ENCODE results near the gene CFAP90.

The CFAP90 gene

DNA sequence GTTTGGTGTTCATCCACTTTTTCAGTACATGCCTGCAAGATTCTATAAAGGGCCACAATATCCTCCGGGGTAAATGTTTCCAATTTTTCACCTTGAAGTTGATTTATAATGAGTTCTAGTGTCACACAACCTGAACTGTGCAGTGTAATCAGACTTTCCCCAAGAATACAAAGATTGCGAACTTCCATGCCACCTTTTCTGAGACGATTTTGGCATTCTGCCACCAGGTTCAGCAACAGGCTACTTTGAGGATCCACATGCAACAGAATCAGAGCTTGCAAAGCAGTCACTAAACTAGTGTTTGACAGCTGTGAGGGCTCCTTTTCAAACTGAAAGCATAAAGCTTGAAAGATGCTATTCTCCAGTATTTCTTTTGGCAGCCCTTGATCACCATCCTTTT lies 16.3 kb upstream of the CFAP90 start:
- DNase-seq = peak; percentile 9

DNA sequence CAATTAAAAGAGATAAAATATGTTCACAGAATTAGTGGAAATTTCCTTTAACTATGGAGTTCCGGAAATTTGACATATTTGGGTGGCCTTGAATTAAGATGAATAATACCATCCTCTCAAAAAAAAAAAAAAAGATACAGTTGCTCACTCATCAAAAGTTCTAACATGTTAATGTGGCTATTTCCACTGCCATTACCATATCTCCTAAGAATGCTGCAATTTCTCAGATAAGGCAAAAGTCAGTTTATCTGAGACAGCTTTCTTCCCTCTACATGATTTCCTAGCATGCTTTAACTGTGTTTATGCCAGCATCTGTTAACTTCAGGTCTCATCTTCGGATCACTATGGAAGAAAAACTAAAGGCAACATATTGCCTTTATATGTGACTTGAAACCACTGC lies 15.3 kb upstream of the CFAP90 start:
- peak; percentile 64 for DNase-seq

DNA sequence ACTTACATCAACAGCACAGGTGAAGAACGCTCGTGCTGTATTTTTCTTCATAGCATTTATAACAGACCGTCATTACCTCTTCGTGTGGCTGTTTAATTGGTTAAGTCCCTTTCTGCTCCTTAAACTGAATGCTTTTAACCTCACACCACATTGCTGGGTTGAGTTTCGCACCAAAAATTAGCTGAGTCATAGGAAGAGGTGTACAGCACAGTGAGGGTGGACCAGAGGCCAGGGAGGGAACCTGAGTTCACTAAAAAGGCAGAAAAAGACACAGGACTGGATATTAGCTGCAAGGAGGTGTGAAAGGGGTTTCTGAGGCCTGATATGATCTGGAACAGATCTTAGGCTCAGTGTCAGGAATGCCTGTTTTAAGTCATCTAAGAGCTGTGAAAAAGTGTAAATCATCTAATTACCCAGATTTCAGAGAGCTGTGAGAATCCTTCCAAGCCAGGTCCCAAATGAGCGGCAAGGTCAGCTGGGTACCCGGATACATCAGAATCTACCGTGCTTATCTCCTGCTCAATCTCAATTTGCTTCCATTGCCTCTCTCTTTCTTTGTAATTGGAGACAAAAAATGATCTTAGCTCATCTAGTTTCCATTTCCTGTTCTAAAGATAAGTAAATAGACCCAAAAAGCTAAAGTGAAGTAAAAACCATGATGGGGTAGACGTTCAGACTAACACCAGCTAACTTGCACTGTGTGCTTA lies 7.1 kb upstream of the CFAP90 start:
- DNase-seq = peak; percentile 16

DNA sequence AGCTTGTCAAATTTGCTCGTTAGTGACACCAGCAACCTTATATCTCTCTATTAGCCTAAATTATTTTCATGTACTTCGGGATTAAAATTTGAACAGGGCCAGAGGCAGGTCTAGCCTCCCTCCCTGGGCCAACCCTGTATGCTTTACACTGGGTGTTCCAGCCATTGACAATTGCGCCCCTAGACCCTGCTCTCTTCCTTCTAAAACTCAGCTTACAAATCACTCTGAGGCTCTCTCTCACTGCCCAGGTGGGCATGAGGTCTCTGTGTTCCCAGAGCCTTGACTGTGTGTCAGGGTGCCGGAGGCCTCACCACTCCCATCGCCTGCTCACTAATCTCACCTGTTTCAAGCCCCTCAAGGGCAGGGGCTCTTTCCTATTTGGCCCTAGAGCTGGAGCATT lies 6.4 kb upstream of the CFAP90 start:
- no peak for DNase-seq

DNA sequence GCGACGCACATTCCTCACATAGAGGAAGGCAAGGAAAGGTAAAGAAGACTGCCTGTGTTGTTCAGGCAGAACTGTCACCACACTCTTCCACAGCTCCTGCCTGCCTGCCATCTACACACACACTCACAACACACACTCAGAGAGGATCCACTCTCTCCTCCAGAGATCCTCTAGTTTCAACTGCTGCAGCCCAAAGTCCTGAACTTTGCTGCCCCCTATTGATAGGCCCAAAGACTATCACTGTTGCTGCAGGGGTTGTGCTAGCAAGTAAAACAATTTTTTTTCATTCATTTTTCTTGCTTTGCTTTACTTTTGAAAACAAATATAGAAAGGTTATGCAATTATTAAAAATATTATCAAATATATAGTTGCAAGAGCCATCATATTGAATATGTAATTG lies 5.9 kb upstream of the CFAP90 start:
- peak; percentile 64 for DNase-seq

DNA sequence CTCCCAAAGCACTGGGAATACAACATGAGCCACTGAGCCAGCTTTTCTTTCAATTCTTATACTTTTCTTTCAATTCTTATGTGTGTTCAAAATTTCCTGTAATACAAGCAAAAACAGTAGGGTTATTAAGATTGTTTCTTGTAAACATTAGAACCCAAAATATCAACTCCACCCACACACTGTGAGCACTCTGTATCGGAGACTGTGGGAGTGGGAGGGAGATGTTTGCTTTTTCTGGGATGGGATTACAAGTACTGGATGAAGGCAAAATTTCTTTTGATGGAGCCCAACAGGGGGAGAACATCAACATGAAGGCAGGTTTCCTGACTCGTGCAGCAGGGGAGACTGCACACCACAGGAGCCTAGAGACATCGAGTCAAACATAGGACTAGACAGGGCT lies 4.7 kb upstream of the CFAP90 start:
- DNase-seq = no peak

DNA sequence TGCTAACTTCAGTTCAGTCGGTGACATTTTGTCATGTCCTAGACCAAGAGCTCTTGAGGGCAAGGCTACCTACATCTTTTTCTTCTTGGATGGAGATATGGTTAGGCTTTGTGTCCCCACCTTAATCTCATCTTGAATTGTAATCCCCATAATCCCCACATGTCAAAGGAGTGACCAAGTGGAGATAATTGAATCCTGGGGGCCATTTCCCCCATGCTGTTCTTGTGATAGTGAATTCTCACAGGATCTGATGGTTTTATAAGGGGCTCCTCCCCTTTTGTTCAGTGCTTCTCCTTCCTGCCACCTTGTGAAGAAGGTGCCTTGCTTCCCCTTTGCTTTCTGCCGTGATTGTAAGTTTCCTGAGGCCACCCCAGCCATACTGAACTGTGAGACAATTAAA lies 2.1 kb upstream of the CFAP90 start:
- DNase-seq = no peak

DNA sequence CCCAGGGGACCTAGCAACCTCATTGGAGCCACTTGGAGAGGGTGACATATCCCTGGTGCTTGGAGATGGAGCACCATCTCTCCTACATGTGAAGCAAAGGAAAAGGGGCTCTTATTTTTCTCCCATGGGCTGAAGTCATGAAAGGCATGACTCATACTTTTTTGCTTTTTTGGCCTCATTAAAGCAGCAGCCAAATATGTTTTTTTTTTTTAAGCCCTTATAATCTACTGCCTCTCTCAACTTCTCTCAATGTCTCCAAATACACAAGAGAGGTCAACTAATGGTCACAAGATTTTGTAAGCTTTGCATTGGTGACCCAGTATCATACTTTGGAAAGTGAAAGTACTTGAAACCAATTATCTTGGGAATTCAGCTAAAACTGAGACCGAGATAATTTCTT lies 1.6 kb upstream of the CFAP90 start:
- no peak for DNase-seq

DNA sequence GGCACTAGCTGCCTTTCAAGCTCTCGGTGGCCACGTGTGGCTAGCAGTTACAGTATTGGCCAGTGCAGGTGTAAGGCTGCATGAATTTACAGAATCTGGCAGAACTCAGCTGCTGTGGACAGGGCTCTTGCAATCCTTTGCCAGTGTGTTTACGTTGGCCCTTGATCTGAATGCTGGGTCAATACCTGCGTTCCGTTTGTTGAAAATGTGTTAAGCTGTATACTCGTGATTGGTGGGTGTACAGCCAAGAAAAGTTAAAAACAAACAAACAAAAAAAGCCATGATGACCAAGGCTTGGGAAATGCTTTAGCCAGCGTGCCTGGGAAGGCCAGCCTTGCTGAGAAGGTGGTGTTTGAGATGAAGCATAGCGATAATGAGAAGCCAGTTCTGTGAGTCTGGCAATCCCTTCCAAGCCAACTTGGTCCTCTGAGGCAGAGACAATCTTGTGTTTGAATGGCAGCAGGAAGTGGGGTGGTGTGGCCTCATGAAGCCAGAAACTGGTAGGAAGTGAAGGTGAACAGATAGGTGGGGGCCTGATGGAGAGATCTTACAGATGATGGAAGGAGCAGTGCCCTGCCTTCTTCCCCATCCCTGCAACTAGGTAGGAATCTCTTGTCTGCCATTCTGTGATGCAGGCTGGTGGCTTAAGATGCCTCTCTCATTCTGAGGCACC lies 820 bp upstream of the CFAP90 start:
- DNase-seq = no peak

DNA sequence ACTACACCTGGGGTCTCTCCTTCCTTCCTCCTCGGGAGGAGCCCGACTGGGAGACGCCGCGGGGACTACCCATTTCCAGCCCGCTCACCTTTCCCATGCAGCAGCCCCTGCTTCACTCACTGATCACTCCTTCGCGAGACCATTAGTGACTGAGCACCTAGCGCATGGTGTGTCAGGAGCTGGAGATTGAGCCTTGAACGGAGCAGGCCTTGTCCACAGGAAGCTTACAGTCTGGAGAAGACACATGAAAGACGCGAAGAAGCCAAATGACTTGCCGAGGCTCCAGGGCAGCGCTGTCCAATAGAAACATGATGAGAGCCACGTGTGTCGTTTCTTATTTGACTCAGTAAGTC lies 283 bp upstream of the CFAP90 start:
- DNase-seq = no peak

DNA sequence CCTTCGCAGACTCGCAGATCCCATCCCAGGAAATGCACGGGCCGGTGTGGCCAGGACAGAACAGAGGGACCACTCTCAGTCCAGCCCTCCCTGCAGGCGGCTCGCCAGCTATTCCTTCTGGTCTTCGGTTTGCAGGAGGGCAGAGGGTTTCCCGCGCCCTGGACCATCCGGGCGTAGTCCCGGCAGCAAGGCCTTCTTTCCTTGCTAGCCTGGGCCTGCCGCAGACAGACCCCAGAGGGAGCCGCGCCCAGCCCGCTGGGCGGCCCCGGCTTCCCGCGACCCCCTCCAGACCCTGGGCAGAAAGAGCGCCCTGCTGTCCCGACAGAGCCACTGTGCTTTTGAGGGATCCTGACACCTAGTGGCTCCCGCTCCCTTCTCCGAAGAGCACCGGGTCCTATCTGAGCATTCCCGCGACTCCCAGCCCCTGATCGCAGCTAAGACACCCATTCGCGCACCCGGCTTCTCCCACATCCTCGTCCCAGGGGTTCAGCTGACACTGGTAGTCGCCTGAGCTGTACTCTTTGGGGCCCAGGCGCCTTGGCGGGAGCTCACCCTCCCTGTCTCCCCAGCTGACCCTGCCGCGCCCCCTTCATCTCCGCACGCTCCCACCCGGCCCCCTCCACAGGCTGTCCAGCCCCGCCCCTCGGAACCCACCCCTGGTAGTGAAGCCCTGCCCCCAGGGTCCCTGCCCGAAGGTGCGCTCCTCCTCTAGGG lies 1.1 kb downstream of the CFAP90 start:
- DNase-seq = no peak

DNA sequence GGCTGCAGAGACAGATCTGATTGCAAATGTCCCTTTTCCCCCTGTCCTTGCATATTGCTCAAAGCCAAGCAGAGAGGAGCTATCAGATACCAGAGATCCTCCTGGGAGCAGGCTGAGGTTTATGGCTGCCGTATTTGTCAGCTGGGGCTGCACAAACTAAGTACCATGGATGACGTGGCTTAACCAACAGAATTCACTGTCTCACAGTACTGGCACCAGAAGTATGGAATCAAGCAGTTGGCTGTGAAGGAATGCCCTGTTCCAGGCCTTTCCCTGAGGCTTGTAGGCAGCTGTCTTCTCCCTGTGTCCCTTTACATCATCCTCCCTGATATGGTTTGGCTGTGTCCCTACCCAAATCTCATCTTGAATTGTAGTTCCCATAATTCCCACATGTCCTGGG lies 2.6 kb downstream of the CFAP90 start:
- no peak for DNase-seq

DNA sequence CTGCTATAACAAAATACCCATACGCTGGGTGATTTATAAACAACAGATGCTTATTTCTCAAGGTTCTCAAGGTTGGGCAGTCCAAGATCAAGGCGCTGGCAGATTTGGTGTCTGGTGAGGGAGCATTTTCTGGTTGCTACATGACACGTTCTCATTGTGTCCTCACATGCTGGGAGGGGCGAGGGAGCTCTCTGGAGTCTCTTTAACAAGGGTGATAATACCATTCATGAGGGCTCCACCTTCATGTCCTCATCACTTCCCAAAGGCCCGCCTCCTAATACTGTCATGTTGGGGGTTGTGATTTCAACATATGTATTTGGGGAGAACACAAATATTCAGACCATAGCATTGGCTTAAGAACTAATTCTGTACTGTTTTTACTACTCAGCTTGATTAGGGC lies 4.6 kb downstream of the CFAP90 start:
- no peak for DNase-seq

DNA sequence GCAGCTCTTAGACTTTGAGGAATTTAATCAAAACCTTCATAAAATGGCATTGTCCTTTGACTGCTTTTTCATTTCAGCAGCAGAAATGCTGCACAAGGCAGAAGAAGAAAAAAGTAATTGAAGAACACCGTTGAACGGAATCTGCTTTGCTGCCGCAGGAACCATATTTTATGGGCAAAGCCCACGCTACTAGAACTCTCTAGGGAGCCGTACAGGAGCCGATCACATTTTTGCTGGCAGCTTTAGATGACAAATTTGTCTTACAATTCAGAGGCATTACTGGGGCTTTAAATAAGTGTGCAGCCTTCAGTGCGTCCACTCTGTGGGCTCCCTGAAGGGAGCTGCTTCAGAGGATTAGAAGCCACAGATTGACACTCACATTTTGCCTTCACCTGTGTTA lies 5.4 kb downstream of the CFAP90 start:
- no peak for DNase-seq

DNA sequence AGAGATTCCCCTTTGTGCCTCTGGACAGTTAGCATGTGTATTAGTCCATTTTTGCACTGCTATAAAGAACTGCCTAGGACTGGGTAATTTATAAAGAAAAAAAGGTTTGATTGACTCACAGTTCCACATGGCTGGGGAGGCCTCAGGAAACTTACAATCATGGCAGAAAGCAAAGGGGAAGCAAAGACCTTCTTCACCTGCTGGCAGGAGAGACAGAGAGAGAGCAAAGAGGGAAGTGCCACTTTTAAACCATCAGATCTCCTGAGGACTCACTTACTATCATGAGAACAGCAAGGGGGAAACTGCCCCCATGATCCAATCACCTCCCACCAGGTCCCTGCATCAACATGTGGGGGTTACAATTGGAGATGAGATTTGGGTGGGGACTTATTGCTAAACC lies 6.0 kb downstream of the CFAP90 start:
- DNase-seq = no peak

DNA sequence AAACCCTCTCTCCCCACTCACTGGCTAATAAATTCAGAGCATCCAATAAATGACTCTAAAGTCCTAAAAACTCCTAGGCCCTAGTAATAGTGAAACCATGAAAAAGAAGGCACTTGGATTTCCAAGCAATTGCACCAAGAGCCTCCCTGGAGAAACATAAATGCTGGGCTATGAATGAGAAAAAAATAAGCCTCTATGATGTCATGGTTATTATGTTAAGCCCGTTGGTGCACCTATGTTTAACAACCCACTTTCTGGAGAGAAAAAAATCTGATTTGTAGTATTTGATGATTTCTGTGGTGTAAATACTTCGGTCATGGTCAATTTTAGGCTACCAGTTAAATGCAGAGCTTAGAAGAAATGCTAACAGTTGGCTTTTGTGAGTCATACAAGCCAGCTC lies 8.4 kb downstream of the CFAP90 start:
- DNase-seq = no peak

DNA sequence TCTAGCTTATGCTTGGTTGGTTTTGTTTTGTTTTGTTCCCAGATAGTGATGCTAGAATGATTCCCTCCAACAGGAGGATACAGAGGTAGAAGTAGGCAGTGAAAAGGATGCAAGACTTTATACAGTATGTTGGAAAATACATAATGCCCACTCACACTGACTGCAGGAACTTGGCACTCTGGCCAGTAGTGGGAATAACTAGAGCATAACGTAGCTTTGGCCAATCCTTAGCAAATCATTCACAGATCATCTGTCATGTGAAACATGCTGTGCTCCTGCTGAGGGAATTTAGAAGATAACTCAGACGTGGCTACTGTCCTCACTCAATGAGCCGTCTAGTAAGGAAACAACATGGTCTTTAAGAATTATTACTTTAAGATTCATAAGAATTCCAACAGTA lies 13.5 kb downstream of the CFAP90 start:
- DNase-seq = no peak

DNA sequence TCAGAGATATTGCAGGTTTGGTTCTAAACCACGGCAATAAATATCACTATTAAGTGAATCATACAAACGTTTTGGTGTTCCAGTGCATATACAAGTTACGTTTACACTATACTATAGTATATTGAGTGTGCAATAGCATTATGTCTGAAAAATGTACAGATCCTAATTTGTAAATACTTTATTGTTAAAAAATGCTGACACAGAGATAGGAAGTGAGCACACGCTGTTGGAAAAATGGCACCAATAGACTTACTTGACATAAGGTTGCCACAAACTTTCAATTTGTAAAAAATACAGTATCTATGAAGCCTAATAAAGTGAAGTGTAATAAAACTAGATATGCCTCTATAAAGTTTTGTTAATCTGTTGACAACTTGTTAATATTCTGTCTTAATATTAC lies 16.0 kb downstream of the CFAP90 start:
- DNase-seq = no peak

DNA sequence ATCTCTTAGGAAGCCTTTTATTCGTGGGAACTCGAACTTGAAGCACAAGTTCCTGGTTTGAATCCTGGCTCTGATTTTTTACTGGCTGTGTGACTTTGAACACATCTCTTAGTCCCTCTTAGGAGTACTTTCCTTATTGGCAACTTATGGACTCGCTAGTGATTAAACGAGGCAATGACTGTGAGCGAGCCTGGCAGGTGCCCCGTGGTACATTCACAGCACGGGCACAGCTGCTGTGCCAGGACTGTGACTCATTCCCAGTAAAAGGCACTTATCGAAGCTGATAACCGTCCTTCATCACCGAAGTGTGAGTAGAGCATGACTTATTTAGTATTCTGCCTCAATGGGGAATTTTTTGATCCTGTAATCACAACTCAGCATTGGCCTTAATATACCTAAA lies 22.7 kb downstream of the CFAP90 start:
- DNase-seq = no peak

DNA sequence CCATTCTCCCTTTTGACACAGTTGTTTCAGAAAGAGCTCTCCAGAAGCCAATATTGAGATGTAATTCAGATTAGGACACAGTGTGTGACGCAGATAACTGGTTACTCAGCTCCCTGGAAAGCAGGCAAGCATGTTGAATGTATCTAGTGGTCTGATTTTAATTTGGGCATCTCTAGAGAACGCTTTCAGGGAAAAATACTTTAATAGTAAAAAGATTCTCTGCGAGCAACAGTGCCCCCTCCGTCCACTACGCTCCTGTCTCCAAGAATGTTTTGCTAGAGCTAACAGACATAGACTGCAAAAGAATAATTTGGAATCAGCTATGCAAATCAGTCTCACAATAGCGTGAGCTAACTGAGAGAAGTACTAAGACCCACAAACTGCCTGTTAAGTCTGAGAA lies 23.3 kb downstream of the CFAP90 start:
- DNase-seq = no peak

DNA sequence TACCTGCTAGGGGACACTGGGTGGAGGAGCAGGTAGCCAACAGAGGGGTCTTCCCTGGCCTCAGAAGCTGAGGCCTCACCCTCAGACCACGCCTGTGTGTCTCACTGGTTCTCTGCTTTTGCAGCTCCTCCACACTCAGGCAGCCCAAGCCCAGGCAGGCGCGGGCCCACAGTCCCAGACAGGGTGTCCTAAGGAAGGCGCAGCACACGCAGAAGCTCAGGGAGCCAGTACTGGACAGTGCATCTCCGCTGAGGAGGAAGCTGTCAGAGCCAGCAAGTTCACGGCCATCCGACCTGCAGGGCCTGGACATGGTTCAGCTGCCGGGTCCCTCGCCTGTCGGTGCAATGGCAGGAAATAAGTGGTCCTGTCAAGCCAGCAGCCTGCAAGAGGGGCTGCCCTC lies 25.3 kb downstream of the CFAP90 start:
- no peak for DNase-seq

DNA sequence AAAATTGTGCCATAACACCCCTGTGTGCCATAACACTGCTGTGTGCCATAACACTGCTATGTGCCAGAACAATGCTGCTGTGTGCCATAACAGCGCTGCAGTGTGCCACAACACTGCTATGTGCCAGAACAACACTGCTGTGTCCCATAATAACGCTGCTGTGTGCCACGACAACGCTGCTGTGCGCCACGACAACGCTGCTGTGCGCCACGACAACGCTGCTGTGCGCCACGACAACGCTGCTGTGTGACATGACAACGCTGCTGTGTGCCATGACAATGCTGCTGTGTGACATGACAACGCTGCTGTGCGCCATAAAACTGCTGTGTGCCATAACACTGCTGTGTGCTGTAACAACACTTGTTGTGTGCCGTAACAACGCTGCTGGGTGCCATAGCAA lies 25.9 kb downstream of the CFAP90 start:
- DNase-seq = no peak

DNA sequence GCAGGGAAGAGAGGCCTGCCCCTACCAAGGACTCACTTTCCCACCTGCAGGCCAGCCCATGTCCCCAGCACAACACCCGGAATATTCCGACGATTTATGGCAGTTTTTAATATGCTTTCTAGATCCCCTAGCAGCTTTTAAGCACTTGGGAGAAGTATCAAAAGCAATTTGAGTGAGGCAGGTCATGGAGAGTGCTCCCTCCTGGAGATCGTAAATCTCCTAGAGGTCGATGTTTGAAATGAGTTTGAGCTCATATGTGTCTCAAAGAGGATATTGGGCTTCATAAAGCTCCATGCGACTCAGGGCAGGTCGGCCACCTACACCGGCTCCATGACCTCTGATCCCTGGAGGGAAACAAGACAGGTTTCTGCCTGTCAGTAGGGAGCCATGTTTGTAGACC lies 27.3 kb downstream of the CFAP90 start:
- DNase-seq = no peak

DNA sequence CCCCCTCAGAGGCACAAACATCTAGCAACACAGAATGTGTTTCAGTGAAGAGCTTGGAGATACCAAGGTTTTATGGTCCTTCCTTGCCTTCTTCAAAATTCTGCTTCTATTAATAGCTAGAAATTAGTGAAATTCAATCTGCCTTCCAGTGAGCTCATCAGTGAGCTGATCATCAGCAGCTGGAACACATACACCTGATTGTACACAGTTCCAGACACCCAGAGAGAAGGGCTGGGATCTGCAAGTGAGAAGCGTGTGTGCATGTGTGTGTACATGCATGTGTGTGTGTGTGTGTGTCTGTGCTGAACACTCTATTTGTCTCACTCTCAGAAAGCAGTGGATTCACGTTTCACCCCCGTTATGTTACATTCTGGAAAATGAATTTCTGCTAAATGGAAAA lies 28.5 kb downstream of the CFAP90 start:
- DNase-seq = no peak

DNA sequence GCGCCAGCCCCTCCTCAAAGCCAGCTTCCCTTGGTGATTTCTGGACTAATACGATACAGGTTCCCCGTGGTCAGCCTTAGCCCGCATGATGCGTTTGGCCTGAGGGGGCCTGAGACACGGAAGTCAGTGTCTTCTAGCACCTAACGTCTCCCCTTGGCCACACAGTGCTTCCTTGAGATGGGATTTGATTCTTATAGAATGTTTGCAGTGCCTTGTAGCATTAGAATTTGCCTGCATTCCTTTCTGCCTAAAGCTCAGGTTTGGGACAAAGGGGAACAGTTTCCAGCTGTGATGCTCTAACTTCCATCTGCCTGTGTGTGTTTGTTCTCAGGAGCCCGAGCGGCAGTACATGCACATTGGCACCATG lies 34.4 kb downstream of the CFAP90 start:
- DNase-seq = no peak

All from hematopoietic multipotent progenitor cell treated with erythropoietin and hydrocortisone succinate and interleukin-3 and kit ligand, for 8 days (in vitro differentiated cells).